Activated CD4-positive, alpha-beta T cell treated with anti-CD3 and anti-CD28 coated beads for 48 hours (primary cell): ENCODE results near the gene HIVEP1.
A peak's percentile ranks its signal among the peaks of the same experiment; 100 is the strongest.

Experiments
- DNase-seq: peaks from one replicate; pipeline ENCODE4 v3.0.0-alpha.2; 2020

Gene HIVEP1

DNA sequence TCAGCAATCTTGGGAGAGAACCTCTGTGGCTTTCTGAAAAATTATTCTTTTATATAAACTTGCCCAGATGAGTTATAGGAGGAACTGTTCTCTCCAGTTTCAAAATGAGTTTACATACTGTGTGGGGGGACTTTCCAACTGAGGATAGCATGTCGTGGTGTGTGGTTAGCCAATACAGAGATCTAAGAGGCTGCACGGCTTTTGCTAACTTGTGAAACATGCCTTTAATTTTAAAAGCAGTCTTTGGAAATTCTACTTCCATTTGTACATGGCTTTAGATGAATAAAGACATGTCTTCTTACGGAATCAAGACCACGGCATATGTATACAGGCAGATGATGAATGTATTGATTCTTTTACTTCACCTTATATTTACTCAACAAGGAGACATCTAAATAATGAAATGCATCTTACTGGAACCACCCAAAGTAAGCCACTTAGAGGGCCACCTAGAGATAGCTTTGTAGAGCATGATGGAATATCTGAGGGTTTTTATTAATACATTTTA lies 39.8 kb downstream of the HIVEP1 start:
- DNase-seq, result peak; percentile 59

DNA sequence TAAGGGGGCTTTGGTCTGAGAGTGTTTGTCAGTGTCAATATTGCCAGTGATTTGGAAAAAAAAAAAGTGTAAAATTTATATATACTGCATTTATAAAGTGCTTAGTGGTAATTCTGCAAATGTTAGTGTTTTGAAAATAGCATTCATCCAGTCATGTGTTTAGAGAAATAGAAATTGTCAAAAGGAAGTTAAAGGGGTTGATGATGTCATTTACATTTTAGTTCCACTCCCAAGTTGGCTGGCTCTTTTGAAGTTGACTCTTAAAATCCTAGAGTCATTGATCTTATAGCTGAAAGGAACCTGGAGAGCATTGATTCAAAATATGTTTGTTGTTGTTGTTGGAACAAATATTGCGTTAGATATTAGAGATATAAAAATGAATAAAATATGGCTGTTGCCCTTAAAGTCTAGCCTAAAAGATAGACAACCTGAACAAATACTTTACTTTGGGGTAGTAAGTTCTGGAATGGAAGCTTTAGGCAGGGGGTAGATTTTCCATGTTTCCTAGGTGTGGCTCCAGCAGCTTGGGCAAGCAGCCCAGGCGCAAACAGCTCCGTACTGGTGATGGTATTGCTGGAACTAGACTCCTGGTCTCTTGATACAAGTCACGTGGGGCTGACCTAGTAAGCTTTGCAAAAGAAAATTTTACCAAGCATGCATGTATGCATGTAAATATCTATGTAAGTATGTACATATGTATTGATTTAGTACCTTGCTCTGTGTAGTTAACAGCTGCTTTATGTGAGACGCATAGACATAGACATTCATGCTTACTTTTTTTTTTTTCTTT lies 46.3 kb downstream of the HIVEP1 start:
- DNase-seq, result no peak

DNA sequence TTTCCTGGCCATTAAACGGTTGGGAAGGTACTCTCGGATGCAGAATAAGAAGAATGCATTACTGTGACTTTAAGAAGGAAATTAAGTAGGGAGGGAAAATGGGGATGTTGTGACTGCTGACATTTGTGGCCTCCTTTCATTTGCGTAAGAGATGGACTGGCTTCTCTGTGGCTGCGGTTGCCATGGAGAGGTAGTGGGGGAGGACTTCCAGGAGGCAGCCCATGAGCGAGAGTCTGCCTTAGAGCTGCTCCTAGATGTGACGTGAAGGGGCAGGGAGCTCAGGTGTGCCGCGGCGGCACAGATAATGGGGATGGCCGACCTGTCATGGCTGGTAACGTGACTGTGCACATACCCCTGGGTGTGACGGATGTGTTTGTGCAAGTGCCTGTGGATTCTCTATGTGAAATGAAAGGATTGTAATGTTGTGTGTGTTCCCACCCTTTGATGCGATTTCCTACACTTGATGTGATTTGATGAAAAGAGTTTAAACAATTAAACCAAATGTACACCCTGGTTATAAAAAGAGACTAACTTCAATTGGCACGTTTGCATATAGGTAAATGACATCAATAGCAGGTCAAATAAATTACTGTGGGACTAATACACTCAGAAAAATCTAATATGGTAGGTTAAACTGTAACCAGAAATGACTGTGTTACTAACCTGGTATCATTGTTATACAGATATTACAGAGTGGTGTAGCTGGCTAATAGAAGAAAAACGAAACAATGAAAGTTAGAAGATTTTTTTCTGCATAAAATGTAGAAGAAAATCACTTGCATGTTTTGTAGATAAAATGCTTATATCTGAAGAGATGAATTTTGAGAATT lies 48.9 kb downstream of the HIVEP1 start:
- DNase-seq, result peak; percentile 72

DNA sequence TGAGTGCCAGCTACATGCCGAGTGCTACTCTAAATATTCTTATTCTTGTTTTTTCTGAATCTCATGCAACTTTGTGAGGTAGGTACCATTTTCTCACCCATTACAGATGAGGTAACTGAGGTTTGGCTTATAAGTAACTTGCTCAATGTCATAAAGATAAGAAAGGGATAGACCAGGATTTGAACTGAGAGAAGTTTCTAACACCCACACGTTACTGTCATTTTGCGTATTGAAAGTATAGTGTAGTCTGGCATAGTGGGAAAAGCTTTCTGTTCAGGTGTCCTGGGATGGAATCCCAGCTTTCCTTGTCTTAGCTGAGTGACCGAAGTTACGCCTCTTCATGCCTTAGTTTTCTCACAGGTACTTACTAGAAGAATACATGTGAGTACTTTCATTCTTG lies 50.5 kb downstream of the HIVEP1 start:
- DNase-seq, result no peak

DNA sequence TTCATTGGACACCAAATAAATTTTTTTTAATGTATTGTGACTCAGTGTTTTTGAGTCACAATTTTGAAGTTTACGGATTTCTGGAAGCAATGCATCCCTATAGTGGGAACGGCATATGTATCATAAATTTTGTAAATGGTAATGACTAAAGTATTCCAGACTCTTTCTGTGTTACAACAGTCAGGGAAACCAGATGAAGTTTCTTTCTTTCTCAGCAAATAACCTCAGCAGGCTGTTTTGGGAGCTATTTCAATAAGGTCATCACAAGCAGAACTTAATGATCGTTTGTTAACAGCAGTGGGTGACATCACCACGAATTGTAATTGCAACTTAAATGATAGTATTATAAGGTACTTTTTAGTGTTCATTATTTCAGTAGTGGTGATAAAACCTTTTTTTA lies 52.0 kb downstream of the HIVEP1 start:
- no peak for DNase-seq

DNA sequence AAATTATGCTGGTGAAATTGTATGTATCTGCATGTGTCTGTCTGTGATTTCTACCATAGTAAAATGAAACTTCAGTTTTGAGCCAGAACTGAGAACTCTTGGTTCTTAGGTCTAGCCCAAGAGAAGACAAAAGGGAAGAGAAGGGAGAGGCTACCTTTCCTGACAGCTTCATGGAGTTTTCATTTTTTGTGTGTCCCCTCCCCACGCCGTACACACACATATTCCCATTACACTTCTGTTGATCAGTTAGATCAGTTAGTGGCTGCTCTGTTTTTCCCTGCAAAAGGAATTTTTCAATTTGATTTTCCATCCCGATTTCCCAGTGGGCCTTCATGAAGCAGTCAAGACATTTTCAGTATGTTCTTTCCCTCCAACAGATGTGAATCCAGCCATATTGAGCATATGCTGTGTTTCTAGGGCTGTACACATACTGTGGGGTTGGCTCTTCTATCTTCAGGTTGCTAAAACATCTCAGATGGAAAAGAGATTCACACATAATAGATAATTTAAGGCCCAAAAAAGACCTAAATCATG lies 52.5 kb downstream of the HIVEP1 start:
- no peak for DNase-seq

DNA sequence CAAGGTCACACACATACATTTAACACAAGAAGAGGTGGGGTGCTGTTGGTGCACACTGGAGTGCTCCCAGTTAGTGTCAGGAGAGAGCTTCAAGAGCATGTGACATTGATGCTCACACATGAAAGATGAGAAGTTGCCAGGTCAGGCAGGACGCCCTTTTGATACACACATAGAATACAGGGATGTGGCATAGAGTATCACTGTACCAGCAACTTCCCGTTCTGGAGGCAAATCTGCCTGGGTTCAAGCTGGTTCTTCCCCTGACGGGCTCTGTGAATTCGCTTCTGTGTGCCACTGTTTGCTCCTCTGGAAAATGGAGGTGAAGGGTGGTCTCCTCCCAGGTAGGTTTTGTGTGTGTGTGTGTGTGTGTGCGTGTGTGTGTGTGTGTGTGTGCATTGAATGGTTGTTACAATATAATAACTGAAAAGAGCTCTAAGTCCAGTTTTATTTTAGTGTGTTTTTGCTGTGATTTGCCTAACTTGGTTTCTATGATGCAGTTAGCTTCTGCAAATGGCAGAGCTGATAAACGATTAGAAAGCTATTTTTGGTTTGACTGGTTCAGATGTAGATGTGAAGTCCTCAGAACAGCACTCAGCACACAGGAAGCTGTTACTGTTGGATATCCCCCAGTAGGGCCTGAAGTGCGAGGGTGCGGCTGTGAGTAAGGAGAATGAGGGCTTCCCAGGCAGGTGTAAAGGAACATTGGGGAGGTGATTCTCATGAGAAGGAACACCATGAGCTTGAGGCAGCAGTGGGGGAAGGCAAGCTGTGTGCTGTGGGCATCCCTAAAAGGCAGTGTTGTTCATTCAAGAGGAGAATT lies 53.4 kb downstream of the HIVEP1 start:
- DNase-seq, result no peak

DNA sequence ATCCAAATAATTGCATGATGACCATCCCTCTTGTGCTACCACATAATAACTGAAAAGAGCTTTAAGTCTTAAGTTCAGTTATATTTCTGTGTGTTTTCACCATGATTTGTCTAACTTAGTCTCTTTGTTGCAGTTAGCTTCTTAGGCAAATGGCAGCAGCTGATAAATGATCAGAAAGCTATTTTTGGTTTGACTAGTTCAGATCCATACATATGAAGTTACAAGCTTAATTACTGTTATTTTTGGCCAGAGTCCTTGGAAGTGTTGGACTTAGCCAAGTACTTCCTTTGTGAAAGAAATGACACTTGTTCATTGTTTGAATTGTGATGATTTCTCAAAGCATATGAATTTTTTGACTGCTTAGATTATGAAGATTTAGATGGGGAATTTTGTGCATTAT lies 54.2 kb downstream of the HIVEP1 start:
- no peak for DNase-seq

DNA sequence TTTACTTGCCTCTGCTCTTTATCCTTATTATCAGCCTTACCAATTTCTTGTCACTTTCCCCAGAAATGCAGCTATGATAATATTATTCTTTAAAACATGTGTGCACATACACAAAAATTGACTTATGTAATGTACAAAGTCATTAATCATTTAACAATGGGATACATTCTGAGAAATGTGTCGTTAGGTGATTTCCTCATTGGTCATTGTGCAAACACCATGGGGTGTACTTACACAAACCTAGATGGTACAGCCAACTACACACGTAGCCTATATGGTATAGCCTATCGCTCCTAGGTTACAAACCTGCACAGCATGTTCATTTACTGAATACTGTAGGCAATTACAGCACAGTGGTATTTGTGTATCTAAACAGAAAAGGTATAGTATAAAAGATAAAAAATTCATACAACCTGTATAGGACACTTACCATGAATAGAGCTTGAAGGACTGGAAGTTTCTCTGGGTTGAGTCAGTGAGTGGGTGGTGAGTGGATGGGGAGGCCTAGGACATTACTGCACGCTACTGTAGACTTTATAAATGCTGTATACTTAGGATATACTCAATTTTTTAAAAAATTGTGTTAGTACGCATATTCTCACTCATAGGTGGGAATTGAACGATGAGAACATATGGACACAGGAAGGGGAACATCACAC lies 56.9 kb downstream of the HIVEP1 start:
- DNase-seq, result no peak

DNA sequence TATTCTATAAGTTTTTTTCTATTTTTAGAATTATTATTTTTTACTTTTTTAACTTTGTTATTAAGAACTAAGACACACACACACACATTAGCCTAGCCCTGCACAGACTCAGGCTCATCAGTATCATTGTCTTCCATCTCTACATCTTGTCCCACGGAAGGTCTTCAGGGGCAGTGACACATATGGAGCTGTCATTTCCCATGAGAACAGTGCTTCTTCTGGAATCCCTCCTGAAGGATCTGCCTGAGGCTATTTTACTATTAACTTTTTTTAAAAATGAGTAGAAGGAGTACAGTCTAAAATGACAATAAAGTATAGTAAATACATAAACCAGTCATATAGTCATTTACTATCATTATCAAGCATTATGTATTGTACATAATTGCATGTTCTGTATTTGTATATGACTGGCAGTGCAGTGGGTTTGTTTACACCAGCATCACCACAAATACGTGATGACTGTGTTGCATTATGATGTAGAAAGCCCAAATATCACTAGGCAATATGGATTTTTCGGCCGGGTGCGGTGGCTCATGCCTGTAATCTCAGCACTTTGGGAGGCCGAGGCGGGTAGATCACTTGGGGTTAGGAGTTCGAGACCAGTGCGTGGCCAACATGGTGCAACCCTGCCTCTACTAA lies 57.9 kb downstream of the HIVEP1 start:
- no peak for DNase-seq

DNA sequence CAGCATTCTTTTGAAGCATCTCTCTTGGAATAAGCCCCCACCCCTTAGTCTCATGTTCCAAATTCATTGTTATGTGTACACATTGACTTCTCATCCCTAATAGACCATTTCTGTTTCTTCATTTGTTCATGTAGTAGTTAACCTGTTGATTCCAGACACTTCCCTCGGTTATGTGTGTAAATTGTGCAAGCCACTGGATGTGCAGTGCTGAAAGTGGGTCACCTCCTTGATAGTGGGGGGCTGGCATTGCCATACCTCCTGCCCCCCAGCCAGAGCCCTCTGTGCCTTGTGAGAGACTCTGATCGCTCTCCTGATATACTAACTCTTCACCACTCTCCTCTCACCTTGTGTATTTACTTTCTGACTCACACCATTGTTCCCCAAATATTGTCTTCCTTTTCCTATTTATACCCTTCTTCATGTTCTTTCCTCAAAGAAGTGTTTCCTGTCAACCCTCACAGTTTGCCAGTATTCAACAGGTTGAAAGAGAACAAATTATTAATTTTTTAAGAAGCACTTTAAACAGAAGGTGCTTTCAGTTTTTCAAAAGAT lies 59.0 kb downstream of the HIVEP1 start:
- no peak for DNase-seq

DNA sequence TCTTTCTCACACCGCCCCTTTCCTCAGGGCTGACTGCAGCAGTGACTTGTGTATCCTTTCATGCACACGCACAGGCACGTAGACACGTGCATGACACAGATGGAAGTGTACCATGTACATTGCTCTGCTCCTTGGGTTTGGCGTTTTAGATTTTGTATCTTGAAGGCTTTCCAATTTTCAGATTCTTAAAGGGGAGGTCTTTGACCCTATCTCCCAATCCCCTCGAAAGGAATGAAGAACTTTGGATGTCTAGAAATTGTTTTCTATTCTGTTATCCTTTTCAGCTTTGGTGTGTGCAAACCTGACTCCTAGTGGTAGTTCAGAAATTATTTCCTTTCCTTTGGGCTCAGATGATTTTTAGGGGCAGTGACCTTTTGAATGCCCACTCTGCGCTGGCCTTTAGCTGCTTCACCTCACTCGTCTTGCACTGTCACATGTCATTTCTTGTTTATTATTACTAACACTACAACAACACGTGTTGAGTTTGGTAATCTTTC lies 63.0 kb downstream of the HIVEP1 start:
- no peak for DNase-seq

DNA sequence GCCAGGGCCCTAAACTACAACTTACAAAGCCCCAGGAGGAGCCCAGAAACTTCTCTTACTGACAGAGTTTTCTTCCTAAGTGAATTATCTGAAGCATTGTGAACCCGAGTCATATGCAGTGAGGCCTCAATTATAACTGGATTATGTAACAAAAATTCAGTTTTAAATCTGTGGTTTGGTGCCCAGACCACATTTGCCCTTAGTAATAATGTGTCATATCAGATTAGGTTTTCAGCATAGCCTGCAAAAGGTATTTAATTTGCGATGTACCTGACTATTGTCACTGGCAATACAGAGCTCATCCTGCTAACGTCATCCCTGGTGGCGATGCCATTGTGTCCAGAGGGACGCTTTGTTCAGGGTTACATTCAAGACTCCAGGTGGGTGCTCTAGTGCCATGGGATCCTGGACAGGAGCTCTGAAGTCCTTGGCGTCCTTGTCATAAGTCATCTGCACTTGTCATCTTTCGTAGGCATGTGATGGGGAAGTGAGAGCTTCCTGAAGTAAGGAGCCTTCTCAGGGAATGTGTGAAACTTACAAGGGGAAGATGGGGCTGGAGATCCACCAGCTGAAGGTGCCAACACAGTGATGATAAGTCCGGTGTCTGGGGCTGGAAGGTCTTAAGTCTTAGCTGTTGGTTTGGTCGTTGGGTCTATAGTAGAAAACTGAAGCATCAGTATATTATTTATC lies 65.1 kb downstream of the HIVEP1 start:
- no peak for DNase-seq

DNA sequence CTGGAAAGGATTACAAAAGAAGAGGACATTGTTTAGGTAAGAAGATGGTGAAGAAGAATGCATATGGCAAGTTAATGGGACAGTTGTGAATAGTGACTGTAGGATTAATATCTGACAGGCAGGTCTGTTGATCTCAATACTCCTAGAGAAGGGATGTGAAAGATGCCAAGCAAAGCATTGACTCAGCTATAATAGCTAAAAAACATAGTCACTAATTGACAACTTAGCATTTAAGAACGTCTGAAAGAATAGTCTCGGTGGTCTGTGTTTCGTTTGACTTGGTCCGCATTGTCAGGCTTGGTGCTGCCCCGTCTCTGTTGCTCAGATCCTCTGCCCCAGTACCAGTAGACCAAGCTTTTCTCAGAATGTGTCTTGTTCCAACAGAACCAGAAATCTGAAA lies 65.9 kb downstream of the HIVEP1 start:
- no peak for DNase-seq

DNA sequence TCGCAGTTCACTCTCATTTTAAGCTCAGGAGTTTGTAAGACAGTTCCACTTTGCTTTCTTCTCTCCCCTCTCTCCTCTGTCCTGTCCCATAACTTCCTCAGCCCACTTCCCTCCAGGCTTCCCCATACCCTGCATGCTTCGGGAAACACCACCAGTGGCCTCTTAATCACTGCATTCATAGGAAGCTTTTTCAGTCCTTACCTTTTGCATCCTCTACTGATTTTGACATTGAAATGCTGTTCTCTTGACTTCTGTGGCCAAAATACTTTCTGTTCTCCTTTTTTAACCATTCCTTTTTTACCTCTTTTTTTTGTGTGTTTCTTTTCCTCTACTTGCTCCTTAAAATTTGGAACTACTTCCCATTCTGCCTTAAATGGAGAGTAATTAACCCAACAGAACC lies 69.7 kb downstream of the HIVEP1 start:
- no peak for DNase-seq

DNA sequence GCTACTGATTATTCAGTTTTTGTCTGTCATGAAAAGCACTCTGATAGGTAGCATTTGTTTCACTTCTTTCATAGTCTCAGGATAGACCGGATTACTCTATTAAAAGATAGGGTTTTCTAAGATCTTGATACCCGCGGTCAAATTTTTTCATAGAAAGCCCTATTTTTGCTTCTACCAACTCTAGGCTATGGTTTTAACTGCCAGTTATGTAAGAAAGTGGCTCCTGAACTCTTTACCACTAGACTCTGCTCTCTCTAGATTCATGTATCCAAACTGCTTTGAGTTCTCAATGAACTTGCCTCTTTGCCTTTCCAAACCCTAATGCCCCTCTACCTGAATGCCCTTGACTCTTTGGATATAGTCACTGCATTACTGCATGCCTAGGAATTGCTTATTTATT lies 70.3 kb downstream of the HIVEP1 start:
- no peak for DNase-seq

DNA sequence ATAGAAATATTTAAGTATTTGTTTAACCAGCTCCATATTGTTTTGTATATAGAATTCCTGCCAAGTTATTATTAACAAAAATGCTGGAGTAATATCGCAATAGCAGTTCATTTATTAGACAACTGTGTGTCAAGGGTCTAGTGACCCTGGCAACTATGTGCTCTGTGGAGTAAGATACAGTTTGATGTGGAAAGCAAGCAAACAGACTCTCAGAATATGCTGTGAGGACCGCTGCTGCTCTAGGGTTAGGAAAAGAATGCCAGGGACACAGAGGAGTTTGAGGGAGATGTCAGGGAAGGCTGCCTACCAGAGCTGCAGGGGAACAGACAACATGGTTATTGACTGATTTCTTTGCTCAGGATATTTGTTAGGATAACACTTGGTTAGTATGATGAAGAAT lies 71.2 kb downstream of the HIVEP1 start:
- DNase-seq, result no peak

DNA sequence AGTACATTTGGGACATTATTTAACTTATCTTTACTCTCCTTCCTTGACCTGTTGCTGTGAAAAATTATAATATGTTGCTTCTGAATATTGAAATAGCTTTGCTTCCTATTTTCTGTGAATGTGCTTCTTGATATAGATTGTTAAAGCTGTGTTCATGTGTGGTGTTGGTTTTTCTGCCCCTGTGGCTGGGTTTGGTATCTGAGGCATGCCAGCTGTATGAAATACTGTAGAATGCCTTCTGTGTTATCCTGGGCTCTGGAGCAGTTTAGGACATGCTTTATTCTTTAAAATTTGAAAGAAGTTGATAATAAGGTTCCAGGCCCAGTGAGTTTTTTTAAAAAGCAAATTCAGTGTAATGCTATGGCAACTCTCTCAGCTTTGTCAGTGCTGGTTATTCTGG lies 71.7 kb downstream of the HIVEP1 start:
- DNase-seq, result no peak

DNA sequence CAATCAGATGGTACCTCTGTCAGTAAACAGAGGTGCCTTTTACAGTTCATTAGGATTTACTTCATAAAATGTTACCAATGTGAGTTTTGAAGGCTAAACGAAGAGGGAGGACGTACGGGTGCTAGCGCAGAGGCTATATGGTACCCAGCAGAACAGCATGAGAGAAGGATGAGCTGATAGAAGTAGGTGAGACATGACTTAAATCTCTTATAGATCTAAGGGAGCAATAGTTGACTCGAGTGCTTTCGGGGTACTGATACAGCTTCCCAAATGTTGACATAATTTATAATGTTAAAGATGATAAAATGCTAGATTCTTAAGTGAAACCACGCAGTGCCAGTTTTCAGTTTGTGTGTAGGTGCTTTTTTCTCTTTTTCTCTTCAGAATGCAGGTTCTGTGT lies 72.6 kb downstream of the HIVEP1 start:
- no peak for DNase-seq

DNA sequence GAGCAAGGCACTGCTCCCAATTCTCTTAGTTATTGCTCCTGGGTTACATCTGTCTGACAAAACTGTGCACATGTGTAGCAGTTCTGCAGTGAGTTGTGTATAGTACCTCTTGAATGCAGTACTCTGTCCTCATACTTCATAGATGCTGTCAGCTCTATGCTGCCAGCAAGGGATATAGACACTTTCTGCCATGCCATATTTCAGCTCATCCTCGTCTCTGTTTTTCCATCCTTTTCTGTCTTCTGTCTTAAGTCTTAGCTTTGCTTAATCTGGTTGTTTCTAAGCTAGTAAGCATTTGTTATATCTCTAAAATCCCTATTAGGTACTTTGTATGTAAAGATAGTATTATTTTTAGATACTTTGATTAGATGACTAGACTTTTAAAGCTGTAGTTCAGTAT lies 76.4 kb downstream of the HIVEP1 start:
- no peak for DNase-seq

DNA sequence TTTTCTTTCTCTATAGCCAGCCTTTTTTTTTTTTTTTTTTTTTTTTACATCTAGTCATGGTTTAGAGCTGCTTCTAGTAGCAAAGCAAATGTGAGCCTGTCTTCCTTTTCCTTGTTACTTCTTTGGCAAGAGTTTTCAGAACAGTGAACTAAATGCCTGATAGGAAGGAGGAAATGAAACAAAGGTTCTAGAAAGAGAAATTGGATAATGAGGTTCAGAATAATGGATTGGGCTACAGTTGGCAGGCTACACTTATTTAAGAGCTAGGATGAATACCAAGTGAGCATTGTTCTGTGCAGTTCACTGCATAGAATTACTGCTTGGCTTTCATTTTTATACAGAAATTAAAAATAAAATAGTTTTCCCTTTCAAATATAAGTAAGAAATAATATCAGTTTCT lies 78.6 kb downstream of the HIVEP1 start:
- no peak for DNase-seq
